H54 (cell line): Measurements from ENCODE around the gene AGAP1.

Experiments
- DNase-seq: peaks from one replicate; pipeline ENCODE4 v3.0.0; 2011; ENCODE audit warnings: low spot score, mixed read lengths; ENCODE audit not compliant: insufficient read length
- FAIRE-seq: peaks from 3 replicates; lab custom pipeline; 2011; peaks lifted over from hg19 to GRCh38; lab: Jason Lieb, UNC
- POLR2A ChIP-seq: IDR thresholded peaks from 2 replicates; pipeline ENCODE4 v1.6.1; 2011; ENCODE audit warnings: low read depth, mild to moderate bottlenecking, low read length

AGAP1 gene

DNA sequence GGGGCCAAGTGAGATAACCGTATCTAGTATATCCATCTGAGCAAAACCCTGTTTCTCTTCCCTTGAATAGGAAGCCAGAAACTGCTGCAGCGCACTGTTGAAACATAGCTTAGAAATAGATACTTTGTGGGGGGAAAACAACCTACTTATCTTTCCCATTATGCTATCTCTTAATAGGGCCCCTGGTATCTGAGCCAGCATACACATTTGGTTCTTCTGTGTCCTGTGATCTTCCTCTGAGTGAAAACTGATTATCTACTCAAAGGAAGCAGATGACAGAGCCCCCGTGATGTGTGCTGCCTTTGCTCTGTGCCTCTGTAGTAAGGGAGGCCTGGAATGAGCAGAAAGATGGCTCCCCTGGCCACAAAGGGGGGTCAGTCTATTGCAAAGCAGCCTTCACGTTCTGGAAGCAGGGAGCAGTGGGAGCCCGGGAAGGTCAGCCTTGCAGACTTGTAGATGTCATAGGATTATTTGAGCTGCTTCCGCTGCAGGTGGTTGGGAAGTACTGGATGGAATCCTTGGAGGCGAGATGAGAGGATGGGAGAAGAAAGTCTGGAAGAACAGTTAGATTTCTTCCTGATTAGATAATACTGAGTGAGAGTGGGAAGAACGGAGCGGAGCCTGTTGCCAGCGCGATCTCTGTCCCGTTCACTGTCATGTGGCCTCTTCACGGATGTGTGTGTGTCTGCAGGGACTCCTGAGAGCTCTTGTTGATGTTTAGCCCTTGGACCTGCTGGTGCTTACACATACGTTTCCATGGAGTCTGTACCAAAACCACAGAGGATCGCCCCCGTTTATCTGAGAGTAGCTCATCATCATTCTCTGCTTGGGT is 150.1 kb downstream of the AGAP1 start:
- no peak for FAIRE-seq
- no peak for DNase-seq
- TF ChIP-seq POLR2A = no peak

DNA sequence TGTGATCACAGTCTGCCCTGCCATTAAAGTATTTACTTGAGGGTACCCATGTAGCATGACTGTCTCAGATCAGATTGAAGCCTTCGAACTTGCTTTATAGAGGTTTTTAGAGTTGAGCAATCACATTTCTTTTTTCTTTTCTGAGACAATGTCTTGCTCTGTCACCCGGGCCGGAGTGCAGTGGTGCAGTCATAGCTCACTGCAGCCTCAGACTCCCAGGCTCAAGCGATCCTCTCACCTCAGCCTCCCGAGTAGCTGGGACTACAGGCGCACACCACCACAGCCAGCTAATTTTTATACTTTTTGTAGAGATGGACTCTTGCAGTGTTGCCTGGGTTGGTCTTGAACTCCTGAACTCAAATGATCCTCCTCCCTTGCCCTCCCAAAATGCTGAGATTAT is 153.4 kb downstream of the AGAP1 start:
- no peak for DNase-seq
- no peak for FAIRE-seq
- no peak for TF ChIP-seq POLR2A

DNA sequence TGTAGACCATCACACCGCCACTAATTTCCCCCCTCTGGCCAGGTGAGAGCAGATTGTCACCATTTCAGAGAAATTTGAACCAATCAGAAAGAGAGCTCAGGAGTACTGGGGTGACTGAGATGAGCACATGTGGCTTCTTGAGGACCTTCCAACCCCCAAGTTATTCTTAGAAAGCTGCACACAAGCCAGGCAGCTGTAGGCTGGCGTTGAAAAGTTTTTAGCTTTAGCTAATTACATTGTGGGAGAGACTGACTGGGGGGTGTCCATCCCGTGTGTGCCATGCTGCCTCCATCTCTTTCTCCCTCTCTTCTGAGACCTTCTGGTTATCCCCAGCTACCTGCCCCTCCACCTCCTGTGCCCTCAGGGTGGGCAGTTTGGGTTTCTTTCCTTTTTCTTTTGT is 154.0 kb downstream of the AGAP1 start:
- TF ChIP-seq POLR2A = no peak
- DNase-seq (no peak), FAIRE-seq (no peak)

DNA sequence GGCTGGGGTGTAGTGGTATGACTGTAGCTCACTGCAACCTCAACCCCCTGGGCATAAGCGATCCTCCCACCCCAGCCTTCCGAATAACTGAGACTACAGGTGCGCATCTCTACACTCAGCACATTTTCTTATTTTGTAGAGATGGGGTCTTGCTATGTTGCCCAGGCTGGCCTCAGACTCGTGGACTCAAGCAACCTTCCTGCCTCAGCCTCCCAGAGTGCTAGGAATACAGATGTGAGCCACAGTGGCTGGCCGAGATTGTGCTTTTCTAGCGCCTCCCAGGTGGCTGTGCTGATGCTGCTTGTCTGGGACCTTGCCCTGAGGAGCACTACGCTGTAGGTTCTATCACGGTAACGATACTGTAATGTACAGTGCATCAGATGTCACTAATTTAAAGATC is 155.6 kb downstream of the AGAP1 start:
- DNase-seq (no peak), FAIRE-seq (no peak)
- no peak for TF ChIP-seq POLR2A

DNA sequence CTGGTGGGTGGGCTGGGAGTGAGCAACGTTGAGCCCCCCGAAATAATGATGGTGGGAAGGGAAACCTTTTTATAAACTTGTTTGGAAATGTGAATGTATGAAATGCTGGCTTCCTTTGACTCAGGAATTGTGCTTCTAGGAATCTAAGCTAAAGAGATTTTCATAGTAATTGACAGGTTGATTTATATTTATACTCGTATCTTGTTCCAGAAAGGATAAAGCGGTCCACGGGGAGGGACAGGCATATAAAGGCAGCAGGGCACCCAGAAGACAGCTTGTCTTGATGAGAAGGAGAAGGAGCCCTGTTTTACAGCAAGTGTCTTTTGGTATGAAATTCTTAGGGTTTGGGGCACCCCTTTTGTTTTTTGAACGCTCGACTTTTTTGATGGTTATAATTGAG is 157.8 kb downstream of the AGAP1 start:
- DNase-seq = no peak
- no peak for TF ChIP-seq POLR2A
- no peak for FAIRE-seq

DNA sequence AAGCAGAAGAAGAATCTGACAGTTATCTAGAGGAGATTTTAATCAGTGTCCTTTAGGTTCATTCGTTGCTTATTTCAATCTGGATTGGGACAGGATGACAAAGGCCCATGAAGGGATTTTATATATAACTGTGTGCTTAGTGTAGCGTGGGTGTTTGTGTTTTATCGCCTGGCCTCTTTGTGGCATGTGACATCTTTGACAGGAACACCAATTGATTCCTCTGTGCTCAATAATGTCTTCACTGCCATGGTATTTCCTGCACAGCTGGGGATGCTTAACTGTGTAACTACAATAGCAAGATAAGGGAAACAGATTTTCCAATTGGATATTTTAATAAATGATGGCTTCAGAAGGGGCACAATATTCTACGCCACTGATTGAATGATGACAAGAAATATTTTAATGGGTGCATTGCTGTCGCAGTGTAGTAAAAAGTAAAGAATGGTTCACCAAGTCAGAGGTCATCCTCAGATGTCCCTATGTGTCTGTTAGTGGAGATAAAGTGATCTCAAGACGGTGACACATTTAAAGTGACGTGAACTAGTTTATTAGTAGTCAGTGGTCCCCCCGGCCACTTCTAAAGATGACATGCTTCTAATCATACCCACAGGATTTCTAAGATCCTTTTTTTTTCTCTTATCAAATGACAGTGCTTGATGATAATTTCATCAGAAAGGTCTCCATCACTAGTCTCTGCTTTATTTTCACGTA is 160.4 kb downstream of the AGAP1 start:
- DNase-seq = no peak
- no peak for TF ChIP-seq POLR2A
- FAIRE-seq = no peak

DNA sequence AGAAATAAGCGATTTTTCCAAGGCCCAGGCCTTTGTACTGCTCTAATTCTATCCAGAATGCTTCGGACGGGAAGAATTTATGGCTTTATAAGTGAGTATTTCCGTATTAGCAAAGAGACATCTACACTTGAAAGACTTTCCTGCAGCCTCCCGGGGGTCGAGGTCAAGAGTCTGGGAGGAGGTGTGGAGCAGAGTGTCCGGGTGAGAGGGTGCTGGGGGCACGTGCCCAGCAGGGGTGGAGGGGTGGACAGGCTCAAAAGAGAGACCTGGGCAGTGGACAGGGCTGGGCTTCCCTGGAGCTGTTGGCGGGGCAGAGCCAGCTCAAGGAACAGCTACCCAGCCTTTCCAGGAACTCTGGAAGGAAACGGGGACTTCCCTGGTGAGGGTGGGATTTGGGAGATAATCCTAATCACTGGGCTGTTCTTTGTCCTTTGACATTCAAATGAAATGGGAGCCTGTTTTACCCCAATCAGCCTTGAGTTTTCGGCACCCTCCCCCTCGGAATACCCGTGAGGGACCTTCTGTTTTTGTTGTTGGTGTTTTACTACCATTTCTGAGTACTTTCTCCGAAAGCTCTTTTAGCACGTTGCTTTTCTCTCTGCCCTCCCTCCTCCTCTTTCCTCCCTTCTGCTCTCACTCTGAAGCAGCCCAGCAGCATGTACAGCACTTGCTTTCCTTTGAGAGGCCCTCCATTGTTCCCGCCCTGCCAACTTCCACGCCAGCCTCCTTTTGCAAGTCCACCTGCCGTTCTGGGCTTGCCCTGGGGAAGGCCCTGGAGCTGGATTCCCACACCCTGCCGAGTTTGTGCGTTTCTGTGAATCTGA is 164.7 kb downstream of the AGAP1 start:
- TF ChIP-seq POLR2A = no peak
- DNase-seq (no peak), FAIRE-seq (no peak)

DNA sequence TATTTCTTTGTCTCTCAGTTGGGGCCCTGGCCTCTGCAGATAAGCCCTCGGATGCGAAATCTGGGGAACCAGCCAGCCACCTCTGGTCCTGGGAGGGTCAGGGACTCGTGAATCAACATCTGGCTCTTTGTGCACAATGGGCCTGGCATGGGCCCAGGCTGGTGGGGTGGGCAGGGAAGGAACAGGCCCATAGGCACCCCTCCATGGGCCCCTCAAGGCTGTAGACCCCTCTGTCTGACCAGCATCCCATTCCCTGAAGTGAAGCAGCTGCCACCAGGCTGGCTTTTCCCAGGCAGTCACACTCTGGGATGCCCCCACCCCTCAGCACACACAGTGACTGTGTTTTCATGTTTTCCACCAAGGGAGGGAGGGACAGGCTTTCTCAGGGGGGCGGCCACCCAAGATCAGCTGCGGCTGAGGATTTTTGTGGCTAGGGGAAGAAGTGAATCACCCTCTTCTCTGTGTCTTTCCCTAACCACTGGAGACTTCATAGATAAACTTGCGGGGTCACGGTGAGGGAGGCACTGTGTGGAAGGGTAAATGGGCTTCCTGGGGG is 166.0 kb downstream of the AGAP1 start:
- DNase-seq (peak; percentile 68), FAIRE-seq (peak; percentile 15)
- no peak for TF ChIP-seq POLR2A

DNA sequence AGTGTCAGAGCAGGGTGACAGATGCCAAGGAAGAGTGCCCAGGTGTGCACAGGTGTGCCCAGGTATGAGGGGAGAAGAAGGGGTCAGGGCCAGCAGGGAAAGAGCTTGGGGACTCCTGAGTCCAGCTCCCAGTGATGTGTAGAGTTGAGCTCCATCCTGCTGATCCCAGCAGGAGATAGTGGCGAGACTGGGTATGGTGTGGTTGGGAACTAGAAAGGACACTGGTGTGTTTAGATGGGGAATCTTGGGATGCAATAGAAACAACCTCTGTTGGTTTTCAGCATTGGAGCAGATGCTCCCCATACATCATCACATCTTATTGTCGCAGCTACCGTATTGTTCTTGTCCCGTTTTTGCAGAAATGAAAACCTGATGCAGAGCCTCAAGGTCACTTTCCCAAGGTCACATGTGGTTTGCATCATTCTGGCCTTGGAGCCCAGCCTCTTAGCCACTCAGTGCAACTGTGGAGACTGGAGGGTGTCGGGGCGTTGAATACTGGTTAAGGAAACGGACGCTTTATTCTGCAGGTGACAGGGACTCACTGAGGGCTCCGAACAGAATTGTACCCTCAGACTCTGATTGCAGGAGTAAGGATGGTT is 166.7 kb downstream of the AGAP1 start:
- no peak for TF ChIP-seq POLR2A
- DNase-seq = no peak
- FAIRE-seq = no peak

DNA sequence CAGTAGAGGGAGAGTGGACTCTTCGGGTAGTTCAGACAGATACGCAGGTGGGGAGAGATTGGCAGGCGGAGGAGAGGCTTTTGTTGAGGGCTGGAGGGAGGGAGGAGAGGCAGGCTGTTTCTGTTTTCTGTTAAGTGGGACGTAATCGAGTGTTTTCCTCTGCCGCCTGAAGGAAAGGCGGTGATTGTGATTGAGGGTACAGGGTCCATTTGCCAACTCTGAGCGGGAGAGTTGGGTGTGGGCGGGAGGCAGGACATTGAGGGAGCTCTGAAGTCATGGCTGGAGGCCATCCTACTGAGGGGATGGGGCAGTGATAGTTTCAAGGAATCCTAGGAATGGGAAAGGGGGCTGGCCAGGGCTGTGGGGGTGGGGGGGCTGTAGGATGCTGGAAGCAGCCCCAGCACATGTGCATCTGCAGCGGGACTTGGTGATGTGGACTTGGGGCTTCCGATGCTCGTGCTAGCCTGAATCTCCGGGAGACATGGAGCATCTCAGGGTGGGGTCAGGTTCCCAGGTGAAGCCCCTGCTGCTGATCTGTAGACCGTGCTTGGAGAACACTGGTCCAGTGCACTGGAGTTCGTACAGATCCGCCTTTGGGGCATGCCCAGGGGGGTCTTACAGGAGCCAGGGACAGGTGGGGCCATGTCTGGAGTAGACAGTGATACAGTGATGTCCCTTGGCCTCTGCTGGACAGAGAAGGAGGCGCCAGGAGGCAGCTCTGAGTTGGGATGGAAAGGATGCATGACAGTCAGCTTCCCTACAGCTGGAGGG is 167.5 kb downstream of the AGAP1 start:
- DNase-seq (no peak), FAIRE-seq (no peak)
- no peak for TF ChIP-seq POLR2A

DNA sequence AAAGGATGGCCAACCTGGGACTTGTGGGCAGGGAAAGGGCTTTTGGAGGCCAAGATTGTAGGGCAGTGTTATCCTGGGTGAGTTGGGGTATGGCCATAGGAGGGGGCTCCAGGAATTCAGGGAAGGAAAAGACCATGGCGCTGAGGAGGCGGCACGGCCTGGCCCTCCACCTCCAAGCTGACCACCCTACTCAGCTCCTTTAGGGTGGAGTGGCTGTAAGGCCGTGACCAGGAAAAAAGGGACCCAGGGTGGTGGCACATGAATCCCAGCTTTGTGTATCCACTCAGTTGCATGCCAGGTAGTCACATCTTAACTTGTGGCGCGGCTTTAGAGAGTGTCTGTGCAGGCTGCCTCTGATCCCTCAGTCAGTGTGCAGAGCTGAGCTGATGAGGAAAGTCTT is 168.1 kb downstream of the AGAP1 start:
- no peak for DNase-seq
- no peak for FAIRE-seq
- TF ChIP-seq POLR2A = no peak

DNA sequence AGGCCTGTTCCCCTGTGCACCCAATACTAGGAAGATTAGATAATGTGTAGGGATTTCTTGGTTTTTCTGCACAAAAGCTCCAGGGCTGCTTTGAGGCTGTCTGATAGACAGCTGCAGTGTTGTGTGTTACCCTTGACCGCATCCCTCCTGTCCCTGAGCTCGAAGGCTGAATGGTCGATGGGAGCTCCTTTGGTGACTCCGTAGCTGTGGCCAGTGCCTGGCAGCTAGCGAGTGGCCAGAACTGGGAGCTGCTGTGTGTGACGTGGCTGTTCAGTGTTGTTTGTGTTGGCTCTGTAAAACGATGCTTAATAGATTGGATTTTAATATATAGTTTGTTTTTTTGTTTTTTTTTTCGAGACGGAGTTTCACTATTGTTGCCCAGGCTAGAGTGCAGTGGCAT is 170.0 kb downstream of the AGAP1 start:
- DNase-seq (no peak), FAIRE-seq (no peak)
- TF ChIP-seq POLR2A = no peak
